Mesenchymal stem cell (in vitro differentiated cells and primary cell): ENCODE data around the gene SOD2.

ENCODE experiments used
- DNase-seq: peaks from one replicate; pipeline ENCODE4 v3.0.0-alpha.2; 2013
- H2AFZ ChIP-seq: one replicate; pipeline ENCODE4 v1.6.1; 2013; ENCODE audit warnings: low read depth, mild to moderate bottlenecking, control low read depth, inconsistent platforms, low read length, moderate library complexity
- H2AK5ac ChIP-seq: 2 replicates; pipeline ENCODE4 v1.6.1; 2013; ENCODE audit warnings: low read length, moderate library complexity, mild to moderate bottlenecking, inconsistent platforms; ENCODE audit not compliant: severe bottlenecking
- H2BK120ac ChIP-seq: one replicate; pipeline ENCODE4 v1.6.1; 2013; ENCODE audit warnings: low read depth, mild to moderate bottlenecking, inconsistent platforms, low read length, moderate library complexity
- H2BK12ac ChIP-seq, 2 experiments: one replicate each; pipeline ENCODE4 v1.6.1; 2013; ENCODE audit warnings: inconsistent platforms in 2 of 2, low read length in 2 of 2, mild to moderate bottlenecking in 2 of 2, moderate library complexity in 2 of 2, control low read depth in 1 of 2
- H2BK15ac ChIP-seq: one replicate; pipeline ENCODE4 v1.6.1; 2013; ENCODE audit warnings: mild to moderate bottlenecking, low read depth, inconsistent platforms; ENCODE audit not compliant: poor library complexity, severe bottlenecking
- H2BK5ac ChIP-seq: 2 replicates; pipeline ENCODE4 v1.6.1; 2013; ENCODE audit warnings: low read depth, mild to moderate bottlenecking, low read length, control low read depth, inconsistent platforms; ENCODE audit not compliant: poor library complexity, severe bottlenecking
- H3K14ac ChIP-seq, 2 experiments: one replicate each; pipeline ENCODE4 v1.6.1; 2013; ENCODE audit warnings: inconsistent platforms in 2 of 2, low read length in 2 of 2, control low read depth in 1 of 2, mild to moderate bottlenecking in 1 of 2, moderate library complexity in 1 of 2
- H3K18ac ChIP-seq, 2 experiments: one replicate each; pipeline ENCODE4 v1.6.1; 2013; ENCODE audit warnings: inconsistent platforms in 2 of 2, low read length in 2 of 2, control low read depth in 1 of 2, low read depth in 1 of 2, mild to moderate bottlenecking in 1 of 2
- H3K23ac ChIP-seq, 2 experiments: one replicate each; pipeline ENCODE4 v1.6.1; 2013; ENCODE audit warnings: inconsistent platforms in 2 of 2, low read length in 2 of 2, mild to moderate bottlenecking in 2 of 2, moderate library complexity in 2 of 2, control low read depth in 1 of 2
- H3K27ac ChIP-seq: 2 replicates; pipeline ENCODE4 v1.5.1; 2013; ENCODE audit warnings: mild to moderate bottlenecking, moderate library complexity, low read length, control low read depth, inconsistent platforms; ENCODE audit not compliant: poor library complexity, severe bottlenecking
- H3K27me3 ChIP-seq, 2 experiments: 2 replicates each; pipeline versions ENCODE4 v1.6.1 to v1.7.0; 2013; ENCODE audit warnings: low read length in 2 of 2, mild to moderate bottlenecking in 2 of 2, moderate library complexity in 2 of 2, control low read depth in 1 of 2, inconsistent platforms in 1 of 2; ENCODE audit not compliant: control insufficient read depth in 1 of 2, insufficient read depth in 1 of 2
- H3K36me3 ChIP-seq, 2 experiments: 2 replicates each; pipeline versions ENCODE4 v1.6.1 to v1.7.0; 2013; ENCODE audit warnings: low read length in 2 of 2, control low read depth in 1 of 2, inconsistent platforms in 1 of 2, low read depth in 1 of 2, mild to moderate bottlenecking in 1 of 2; ENCODE audit not compliant: insufficient read depth in 2 of 2, control insufficient read depth in 1 of 2
- H3K4ac ChIP-seq, 2 experiments: one replicate each; pipeline ENCODE4 v1.6.1; 2013; ENCODE audit warnings: inconsistent platforms in 2 of 2, low read length in 2 of 2, mild to moderate bottlenecking in 2 of 2, moderate library complexity in 2 of 2, control low read depth in 1 of 2, low read depth in 1 of 2
- H3K4me1 ChIP-seq: 2 replicates; pipeline ENCODE4 v1.6.1; 2013; ENCODE audit warnings: low read depth, low read length, control low read depth; ENCODE audit not compliant: control insufficient read depth, insufficient read depth
- H3K4me2 ChIP-seq: 2 replicates; pipeline ENCODE4 v1.6.1; 2013; ENCODE audit warnings: low read length, mild to moderate bottlenecking, inconsistent platforms; ENCODE audit not compliant: poor library complexity, severe bottlenecking
- H3K4me3 ChIP-seq, 2 experiments: 2 replicates each; pipeline versions ENCODE4 v1.5.1 to v1.7.0; 2013; ENCODE audit warnings: low read length in 2 of 2, mild to moderate bottlenecking in 2 of 2, control low read depth in 1 of 2, low read depth in 1 of 2; ENCODE audit not compliant: insufficient read depth in 1 of 2
- H3K79me1 ChIP-seq: replicated peaks from 2 replicates; pipeline ENCODE4 v1.6.1; 2013; ENCODE audit warnings: mild to moderate bottlenecking, control low read depth, low read length, inconsistent platforms; ENCODE audit not compliant: poor library complexity, severe bottlenecking
- H3K9ac ChIP-seq: 2 replicates; pipeline ENCODE4 v1.7.0; 2013; ENCODE audit warnings: mild to moderate bottlenecking, low read length, moderate library complexity
- H3K9me3 ChIP-seq: 2 replicates; pipeline ENCODE4 v1.7.0; 2013; ENCODE audit warnings: mild to moderate bottlenecking, low read length; ENCODE audit not compliant: control insufficient read depth
- H4K8ac ChIP-seq: one replicate; pipeline ENCODE4 v1.6.1; 2013; ENCODE audit warnings: inconsistent platforms, mild to moderate bottlenecking, low read length, moderate library complexity
- H4K91ac ChIP-seq: one replicate; pipeline ENCODE4 v1.6.1; 2013; ENCODE audit warnings: mild to moderate bottlenecking, low read length, inconsistent platforms
- WGBS: methylation state at CpG from one replicate; pipeline ENCODE4 v1.1.7; 2013; ENCODE audit warnings: mixed read lengths; 5-methylcytosine and 5-hydroxymethylcytosine counted together

Gene SOD2

GRCh38 chr6:159701413-159701999, 8.5 kb upstream of the SOD2 start:
- H3K27me3 ChIP-seq, result no peaks in the 10 kb centered on the region
- no peak overlapping the region for H2AFZ ChIP-seq
- DNase-seq, result peak; percentile 96
- H3K4me3 ChIP-seq, result peak overlapping the region in 1 of 2 experiments; percentile 10
- no peak overlapping the region for H4K8ac ChIP-seq
- H3K23ac ChIP-seq, result no peak overlapping the region
- no peak overlapping the region for H3K4me2 ChIP-seq
- no peak overlapping the region for H2BK15ac ChIP-seq
- H3K14ac ChIP-seq, result no peak overlapping the region
- H2BK120ac ChIP-seq, result no peak overlapping the region
- H3K18ac ChIP-seq, result no peak overlapping the region
- H2AK5ac ChIP-seq, result no peak overlapping the region
- no peak overlapping the region for H2BK12ac ChIP-seq
- H2BK5ac ChIP-seq, result no peak overlapping the region
- peaks cover 22% of the 10 kb centered on the region for H3K79me1 ChIP-seq
- H3K9ac ChIP-seq, result peak overlapping the region; percentile 77
- H3K36me3 ChIP-seq, result peaks cover 10 to 14% of the 10 kb centered on the region in 2 experiments
- H3K27ac ChIP-seq, result peak overlapping the region; percentile 56
- H3K9me3 ChIP-seq, result peaks cover 8% of the 10 kb centered on the region
- peaks cover 4% of the 10 kb centered on the region for H3K4me1 ChIP-seq
- H3K4ac ChIP-seq, result no peak overlapping the region
- WGBS, result 75% methylated on average over 7 of the region's 7 CpGs
- no peak overlapping the region for H4K91ac ChIP-seq

GRCh38 chr6:159700970-159701369, 7.9 kb upstream of the SOD2 start:
- H2BK15ac ChIP-seq, result no peak overlapping the region
- H4K91ac ChIP-seq, result no peak overlapping the region
- no peak overlapping the region for H2BK5ac ChIP-seq
- peak overlapping the region; percentile 87 for H2AK5ac ChIP-seq
- peak overlapping the region; percentile 27 for H3K27ac ChIP-seq
- H3K14ac ChIP-seq, result no peak overlapping the region
- no peaks in the 10 kb centered on the region for H3K27me3 ChIP-seq
- peaks cover 4% of the 10 kb centered on the region for H3K4me1 ChIP-seq
- H2BK120ac ChIP-seq, result no peak overlapping the region
- 53% methylated on average over 1 of the region's 1 CpG for WGBS
- peaks cover 23% of the 10 kb centered on the region for H3K79me1 ChIP-seq
- peak overlapping the region in 1 of 2 experiments; percentile 68 for H3K4ac ChIP-seq
- no peak overlapping the region for H3K4me2 ChIP-seq
- H3K23ac ChIP-seq, result no peak overlapping the region
- H4K8ac ChIP-seq, result no peak overlapping the region
- H3K36me3 ChIP-seq, result peaks cover 11 to 14% of the 10 kb centered on the region in 2 experiments
- no peak overlapping the region for H2AFZ ChIP-seq
- H3K9me3 ChIP-seq, result peaks cover 8% of the 10 kb centered on the region
- no peak for DNase-seq
- peak overlapping the region; percentile 77 for H3K9ac ChIP-seq
- H2BK12ac ChIP-seq, result peak overlapping the region in 1 of 2 experiments; percentile 42
- peak overlapping the region in 1 of 2 experiments; percentile 11 for H3K4me3 ChIP-seq
- H3K18ac ChIP-seq, result peak overlapping the region in 1 of 2 experiments; percentile 61

GRCh38 chr6:159695984-159696383, 2.9 kb upstream of the SOD2 start:
- H3K9me3 ChIP-seq, result peaks cover 8% of the 10 kb centered on the region
- no peak overlapping the region for H2BK15ac ChIP-seq
- H3K79me1 ChIP-seq, result peaks cover 28% of the 10 kb centered on the region
- H3K18ac ChIP-seq, result no peak overlapping the region
- no peak overlapping the region for H3K4me3 ChIP-seq
- peak; percentile 47 for DNase-seq
- H2AFZ ChIP-seq, result no peak overlapping the region
- H4K91ac ChIP-seq, result no peak overlapping the region
- H3K14ac ChIP-seq, result no peak overlapping the region
- H3K36me3 ChIP-seq, result peaks cover 7 to 32% of the 10 kb centered on the region in 2 experiments
- 100% methylated on average over 2 of the region's 2 CpGs for WGBS
- no peak overlapping the region for H2BK12ac ChIP-seq
- no peak overlapping the region for H4K8ac ChIP-seq
- no peak overlapping the region for H3K27ac ChIP-seq
- H3K23ac ChIP-seq, result no peak overlapping the region
- H3K27me3 ChIP-seq, result no peaks in the 10 kb centered on the region
- H3K4ac ChIP-seq, result no peak overlapping the region
- H3K4me2 ChIP-seq, result no peak overlapping the region
- no peak overlapping the region for H2BK120ac ChIP-seq
- H2AK5ac ChIP-seq, result no peak overlapping the region
- H2BK5ac ChIP-seq, result no peak overlapping the region
- peak overlapping the region; percentile 32 for H3K9ac ChIP-seq
- peaks cover 12% of the 10 kb centered on the region for H3K4me1 ChIP-seq

- H4K8ac ChIP-seq, result peak overlapping the region; percentile 100
- peaks cover 11% of the 10 kb centered on the region for H3K4me1 ChIP-seq
- H3K36me3 ChIP-seq, result peaks cover 10 to 41% of the 10 kb centered on the region in 2 experiments
- peak overlapping the region; percentile 79 for H2BK5ac ChIP-seq
- peak; percentile 71 for DNase-seq
- peak overlapping the region; percentile 90 to 94 for H3K4me3 ChIP-seq
- H3K27ac ChIP-seq, result peak overlapping the region; percentile 79
- H2BK12ac ChIP-seq, result peak overlapping the region in 1 of 2 experiments; percentile 45
- peaks cover 22% of the 10 kb centered on the region for H3K79me1 ChIP-seq
- H3K9me3 ChIP-seq, result no peaks in the 10 kb centered on the region
- H3K23ac ChIP-seq, result peak overlapping the region in 1 of 2 experiments; percentile 77
- H3K9ac ChIP-seq, result peak overlapping the region; percentile 93
- H2BK120ac ChIP-seq, result peak overlapping the region; percentile 100
- H2BK15ac ChIP-seq, result no peak overlapping the region
- peak overlapping the region; percentile 99 for H3K4ac ChIP-seq
- H3K27me3 ChIP-seq, result no peaks in the 10 kb centered on the region
- H3K18ac ChIP-seq, result peak overlapping the region; percentile 99
- peak overlapping the region in 1 of 2 experiments; percentile 90 for H3K14ac ChIP-seq
- H2AK5ac ChIP-seq, result no peak overlapping the region
- WGBS, result 61% methylated on average over 9 of the region's 14 CpGs
- H4K91ac ChIP-seq, result peak overlapping the region; percentile 80
- H2AFZ ChIP-seq, result peak overlapping the region; percentile 58
- H3K4me2 ChIP-seq, result peak overlapping the region; percentile 99
These were observed 979 bp upstream of the SOD2 start for GRCh38 chr6:159693894-159694545.
